ENCODE results near the gene CSK. TPM values are rescaled to one million over a fixed set of nuclear protein-coding genes. Genes with fewer than 3 reads are reported as not detected.

CSK gene
- total RNA-seq, 1 experiment from 2014 or later = 49.2 TPM

DNA sequence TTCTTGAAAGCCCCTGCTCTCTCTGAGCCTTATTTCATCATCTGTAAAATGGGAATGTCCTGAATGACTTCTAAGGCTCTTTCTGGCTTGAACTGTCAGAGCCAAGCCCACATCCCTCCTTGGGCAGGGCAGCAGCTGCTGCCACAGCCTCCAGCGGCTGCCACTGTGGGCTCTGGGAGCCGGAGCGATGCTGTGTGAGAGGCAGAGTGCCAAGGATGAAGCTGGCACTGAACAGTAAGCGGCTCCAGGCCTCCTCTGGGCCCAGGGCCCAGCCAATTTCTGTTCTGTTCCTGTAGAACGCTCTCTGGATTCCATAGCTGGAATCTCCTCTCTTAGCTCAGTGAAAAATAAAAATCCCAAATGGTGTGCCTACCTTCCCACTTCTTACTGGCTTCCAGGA lies 49.0 kb downstream of the CSK start:
- H3K18ac ChIP-seq (ENCODE audit: insufficient read length, low read depth, low read length) = no peak overlapping the region
- peaks cover 0 to 8% (median 4%) of the 10 kb centered on the region in 3 experiments; a peak in 5 of 7 replicates for H3K36me3 Mint-ChIP-seq (ENCODE audit: insufficient read depth in 1 of 3, low read depth in 3 of 3)
- H3K4me1 ChIP-seq (ENCODE audit: insufficient read depth, low read length) = no peaks in the 10 kb centered on the region
- no CpG with 5 or more reads among the region's 5 CpGs for WGBS (ENCODE audit: extremely low coverage, insufficient read length, low lambda C conversion rate)
- no peak overlapping the region for H4K91ac ChIP-seq (ENCODE audit: insufficient read length, low read depth, low read length)
- H3K56ac ChIP-seq (ENCODE audit: insufficient read length, low read depth, low read length) = no peak overlapping the region
- no peaks in the 10 kb centered on the region for H3K79me2 ChIP-seq (ENCODE audit: insufficient read depth, low read length)
- no peaks in the 10 kb centered on the region for H3K79me1 ChIP-seq (ENCODE audit: insufficient read depth, low read depth, low read length, poor library complexity, severe bottlenecking)
- H3K4me2 ChIP-seq (ENCODE audit: insufficient read depth, insufficient read length, low read length) = no peak overlapping the region
- TF ChIP-seq, protein P1, sequence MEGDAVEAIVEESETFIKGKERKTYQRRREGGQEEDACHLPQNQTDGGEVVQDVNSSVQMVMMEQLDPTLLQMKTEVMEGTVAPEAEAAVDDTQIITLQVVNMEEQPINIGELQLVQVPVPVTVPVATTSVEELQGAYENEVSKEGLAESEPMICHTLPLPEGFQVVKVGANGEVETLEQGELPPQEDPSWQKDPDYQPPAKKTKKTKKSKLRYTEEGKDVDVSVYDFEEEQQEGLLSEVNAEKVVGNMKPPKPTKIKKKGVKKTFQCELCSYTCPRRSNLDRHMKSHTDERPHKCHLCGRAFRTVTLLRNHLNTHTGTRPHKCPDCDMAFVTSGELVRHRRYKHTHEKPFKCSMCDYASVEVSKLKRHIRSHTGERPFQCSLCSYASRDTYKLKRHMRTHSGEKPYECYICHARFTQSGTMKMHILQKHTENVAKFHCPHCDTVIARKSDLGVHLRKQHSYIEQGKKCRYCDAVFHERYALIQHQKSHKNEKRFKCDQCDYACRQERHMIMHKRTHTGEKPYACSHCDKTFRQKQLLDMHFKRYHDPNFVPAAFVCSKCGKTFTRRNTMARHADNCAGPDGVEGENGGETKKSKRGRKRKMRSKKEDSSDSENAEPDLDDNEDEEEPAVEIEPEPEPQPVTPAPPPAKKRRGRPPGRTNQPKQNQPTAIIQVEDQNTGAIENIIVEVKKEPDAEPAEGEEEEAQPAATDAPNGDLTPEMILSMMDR (conservative IDR thresholded peaks at IDR 0.05) = no peak
- no peak overlapping the region for H3K14ac ChIP-seq (ENCODE audit: insufficient read depth, low read length)
- H2AFZ ChIP-seq (ENCODE audit: low read length) = no peak overlapping the region
- no peaks in the 10 kb centered on the region for H4K20me1 ChIP-seq (ENCODE audit: control insufficient read depth, insufficient read depth, insufficient read length)
- no peak overlapping the region for H2BK20ac ChIP-seq (ENCODE audit: low read depth, low read length, poor library complexity, severe bottlenecking)
- no peak overlapping the region for H2BK5ac ChIP-seq (ENCODE audit: insufficient read length, low read length)
- H2BK12ac ChIP-seq (ENCODE audit: insufficient read length, low read depth, low read length) = no peak overlapping the region
- H2BK15ac ChIP-seq (ENCODE audit: low read depth, low read length) = no peak overlapping the region
- H3K23me2 ChIP-seq (ENCODE audit: insufficient read length, low read depth, low read length, poor library complexity, severe bottlenecking) = no peaks in the 10 kb centered on the region
- no peak overlapping the region for H4K5ac ChIP-seq (ENCODE audit: insufficient read length, low read depth, low read length)
- H3K9me3 Mint-ChIP-seq = no peaks in the 10 kb centered on the region
- H3K9ac ChIP-seq (ENCODE audit: extremely low read depth, insufficient read length, low read length) = no peak overlapping the region
- no peak overlapping the region for H3K4me3 Mint-ChIP-seq
- peaks cover 42% of the 10 kb centered on the region for H3K27me3 Mint-ChIP-seq (ENCODE audit: low read depth)
- H2BK120ac ChIP-seq (ENCODE audit: low read depth, low read length, poor library complexity, severe bottlenecking) = no peak overlapping the region
- H3K23ac ChIP-seq (ENCODE audit: insufficient read length, low read depth, low read length) = no peak overlapping the region
- no peak overlapping the region for H3K4ac ChIP-seq (ENCODE audit: low read depth, low read length)
- no peak overlapping the region for H3K27ac ChIP-seq (ENCODE audit: insufficient read length, low read depth, low read length)
- DNase-seq = no peak
- no peak overlapping the region for H3T11ph ChIP-seq (ENCODE audit: low read length)
- peaks cover 8 to 32% of the 10 kb centered on the region in 2 experiments; a peak in 3 of 4 replicates for H3K4me1 Mint-ChIP-seq
- no peak overlapping the region for H2AK5ac ChIP-seq (ENCODE audit: insufficient read length, low read length)
- H3K27ac Mint-ChIP-seq = no peak overlapping the region
- no peaks in the 10 kb centered on the region for H3K9me3 ChIP-seq (ENCODE audit: control insufficient read depth, low read depth, low read length)
- no peak overlapping the region for H4K8ac ChIP-seq (replicated peaks; ENCODE audit: insufficient read length, low read depth, low read length)
- H3K27me3 ChIP-seq (ENCODE audit: insufficient read depth, low read length) = peaks cover 6% of the 10 kb centered on the region; the same call in 1 of the 2 replicates

Data from H9 (cell line).